SU-DHL-6 (cell line): ENCODE data around the gene FOXP2.

ENCODE experiments used
- H2AFZ ChIP-seq: fragments of 200-600 bp; sonication (generic); 2 replicates; pipeline ENCODE4 v1.6.1; 2014; ENCODE audit warnings: low read depth, mild to moderate bottlenecking, moderate library complexity, mixed read lengths, antibody characterized with exemption, low read length; ENCODE audit not compliant: severe bottlenecking
- H3F3A ChIP-seq: fragments of 200-600 bp; shearing (Covaris generic); 2 replicates; pipeline ENCODE4 v1.6.0; 2016; ENCODE audit warnings: antibody characterized with exemption, mild to moderate bottlenecking; ENCODE audit not compliant: insufficient read depth
- H3K27ac ChIP-seq: fragments of 200-600 bp; sonication (generic); 2 replicates; pipeline ENCODE4 v1.5.1; 2016; ENCODE audit warnings: low read depth, mild to moderate bottlenecking, low read length, moderate library complexity, mixed read lengths
- H3K27me3 ChIP-seq: fragments of 200-600 bp; sonication (generic), shearing (Covaris generic); 2 replicates; pipeline ENCODE4 v1.6.0; 2014; ENCODE audit warnings: mild to moderate bottlenecking, low read length
- H3K36me3 ChIP-seq: fragments of 200-600 bp; sonication (generic); 2 replicates; pipeline ENCODE4 v1.6.1; 2014; ENCODE audit warnings: mild to moderate bottlenecking, low read length, mixed read lengths
- H3K4me2 ChIP-seq: fragments of 300-600, 200-600 bp; shearing (Covaris generic), sonication (generic); 2 replicates; pipeline ENCODE4 v1.6.0; 2014; ENCODE audit warnings: low read length, low read depth, mild to moderate bottlenecking; ENCODE audit not compliant: poor library complexity, severe bottlenecking
- H3K4me3 ChIP-seq: fragments of 200-600 bp; sonication (generic); 2 replicates; pipeline ENCODE4 v1.5.1; 2014; ENCODE audit warnings: antibody characterized with exemption, low read length, mild to moderate bottlenecking, mixed read lengths; ENCODE audit not compliant: insufficient read depth, poor library complexity, severe bottlenecking
- H3K79me2 ChIP-seq: fragments of 200-600 bp; sonication (generic); 2 replicates; pipeline ENCODE4 v1.6.1; 2014; ENCODE audit warnings: mild to moderate bottlenecking, low read length, moderate library complexity; ENCODE audit not compliant: insufficient read depth
- H3K9ac ChIP-seq: fragments of 200-600 bp; sonication (generic); 2 replicates; pipeline ENCODE4 v1.7.0; 2014; ENCODE audit warnings: mild to moderate bottlenecking, low read length
- H3K9me2 ChIP-seq: fragments of 200-600 bp; sonication (generic); replicated peaks from 2 replicates; pipeline ENCODE4 v1.6.1; 2014; ENCODE audit warnings: low read length; ENCODE audit not compliant: insufficient read depth
- H3K9me3 ChIP-seq: fragments of 200-600 bp; sonication (generic); 2 replicates; pipeline ENCODE4 v1.6.1; 2014; ENCODE audit warnings: low read length, mixed read lengths; ENCODE audit not compliant: insufficient read depth
- H4K20me1 ChIP-seq: fragments of 200-600 bp; sonication (generic); 2 replicates; pipeline ENCODE4 v1.6.1; 2014; ENCODE audit warnings: low read depth, mild to moderate bottlenecking, antibody characterized with exemption, low read length, moderate library complexity, mixed read lengths
- EZH2phosphoT487 ChIP-seq: fragments of 200-600 bp; sonication (generic), shearing (Covaris generic); conservative IDR thresholded peaks from 2 replicates; pipeline ENCODE4 v1.6.1; 2018; ENCODE audit warnings: mild to moderate bottlenecking, antibody characterized with exemption, low read length, moderate library complexity, mixed read lengths
- TF ChIP-seq, protein P1 (sequence below): fragments of 200-600 bp; sonication (generic); IDR thresholded peaks from one replicate; pipeline ENCODE4 v1.5.1; 2017; ENCODE audit warnings: antibody characterized with exemption, mild to moderate bottlenecking, low read length, moderate library complexity; ENCODE audit not compliant: insufficient read depth, poor library complexity, severe bottlenecking

The FOXP2 gene

DNA sequence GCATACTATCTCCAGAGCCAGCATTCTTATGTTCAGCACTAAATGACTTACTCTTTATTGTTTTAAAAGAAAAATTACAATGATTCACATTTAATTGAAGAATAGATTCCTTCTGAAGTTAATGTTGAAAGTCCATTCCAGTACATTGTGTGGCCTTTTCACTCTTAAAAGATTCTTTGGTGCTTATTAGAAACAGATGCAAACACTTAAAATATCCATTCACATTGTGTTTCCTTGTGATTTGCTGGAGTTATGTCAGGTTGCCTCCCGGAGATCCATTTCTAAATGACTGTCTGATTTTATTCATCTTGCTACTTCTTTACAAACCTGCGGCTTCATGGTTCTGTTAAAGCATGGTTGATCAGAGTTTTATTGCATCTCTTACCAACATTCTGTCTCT is 152.8 kb downstream of the FOXP2 start:
- no peaks in the 10 kb centered on the region for H3K79me2 ChIP-seq
- H3F3A ChIP-seq = no peaks in the 10 kb centered on the region
- H3K9me3 ChIP-seq = no peaks in the 10 kb centered on the region
- H2AFZ ChIP-seq = no peak overlapping the region
- H3K9ac ChIP-seq = no peak overlapping the region
- H3K27me3 ChIP-seq = no peaks in the 10 kb centered on the region
- H3K27ac ChIP-seq = no peak overlapping the region
- no peak for TF ChIP-seq EZH2phosphoT487
- TF ChIP-seq, protein P1, sequence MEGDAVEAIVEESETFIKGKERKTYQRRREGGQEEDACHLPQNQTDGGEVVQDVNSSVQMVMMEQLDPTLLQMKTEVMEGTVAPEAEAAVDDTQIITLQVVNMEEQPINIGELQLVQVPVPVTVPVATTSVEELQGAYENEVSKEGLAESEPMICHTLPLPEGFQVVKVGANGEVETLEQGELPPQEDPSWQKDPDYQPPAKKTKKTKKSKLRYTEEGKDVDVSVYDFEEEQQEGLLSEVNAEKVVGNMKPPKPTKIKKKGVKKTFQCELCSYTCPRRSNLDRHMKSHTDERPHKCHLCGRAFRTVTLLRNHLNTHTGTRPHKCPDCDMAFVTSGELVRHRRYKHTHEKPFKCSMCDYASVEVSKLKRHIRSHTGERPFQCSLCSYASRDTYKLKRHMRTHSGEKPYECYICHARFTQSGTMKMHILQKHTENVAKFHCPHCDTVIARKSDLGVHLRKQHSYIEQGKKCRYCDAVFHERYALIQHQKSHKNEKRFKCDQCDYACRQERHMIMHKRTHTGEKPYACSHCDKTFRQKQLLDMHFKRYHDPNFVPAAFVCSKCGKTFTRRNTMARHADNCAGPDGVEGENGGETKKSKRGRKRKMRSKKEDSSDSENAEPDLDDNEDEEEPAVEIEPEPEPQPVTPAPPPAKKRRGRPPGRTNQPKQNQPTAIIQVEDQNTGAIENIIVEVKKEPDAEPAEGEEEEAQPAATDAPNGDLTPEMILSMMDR = no peak
- no peak overlapping the region for H3K4me3 ChIP-seq
- H4K20me1 ChIP-seq = no peaks in the 10 kb centered on the region
- no peaks in the 10 kb centered on the region for H3K36me3 ChIP-seq
- no peaks in the 10 kb centered on the region for H3K9me2 ChIP-seq
- H3K4me2 ChIP-seq = no peak overlapping the region

- no peaks in the 10 kb centered on the region for H3K79me2 ChIP-seq
- no peak overlapping the region for H2AFZ ChIP-seq
- H3K9me3 ChIP-seq = no peaks in the 10 kb centered on the region
- H3F3A ChIP-seq = no peaks in the 10 kb centered on the region
- TF ChIP-seq EZH2phosphoT487 = no peak
- TF ChIP-seq, protein P1 = no peak
- no peak overlapping the region for H3K27ac ChIP-seq
- no peaks in the 10 kb centered on the region for H4K20me1 ChIP-seq
- H3K36me3 ChIP-seq = no peaks in the 10 kb centered on the region
- no peak overlapping the region for H3K4me2 ChIP-seq
- no peak overlapping the region for H3K4me3 ChIP-seq
- H3K9me2 ChIP-seq = no peaks in the 10 kb centered on the region
- H3K9ac ChIP-seq = no peak overlapping the region
- no peaks in the 10 kb centered on the region for H3K27me3 ChIP-seq
These were observed 154.6 kb downstream of the FOXP2 start for GRCh38 chr7:114569220-114569619.

GRCh38 chr7:114574384-114574783 is 159.8 kb downstream of the FOXP2 start:
- Histone ChIP-seq H3K27me3 (no peaks in the 10 kb centered on the region), H3K9ac (no peak overlapping the region), H2AFZ (no peak overlapping the region), H3K4me2 (no peak overlapping the region), H3K27ac (no peak overlapping the region), H3K9me2 (no peaks in the 10 kb centered on the region; the same call in 1 of the 2 replicates), H4K20me1 (no peaks in the 10 kb centered on the region), H3K4me3 (no peak overlapping the region), H3K79me2 (no peaks in the 10 kb centered on the region), H3F3A (no peaks in the 10 kb centered on the region), H3K36me3 (no peaks in the 10 kb centered on the region), H3K9me3 (no peaks in the 10 kb centered on the region)
- TF ChIP-seq, protein P1 = no peak
- TF ChIP-seq EZH2phosphoT487 = no peak
